WTC11 (cell line): Measurements from ENCODE around the gene KDM2A.

Experiments
- CTCF ChIP-seq: fragments of 200-600 bp; IDR thresholded peaks from 2 replicates; pipeline ENCODE4 v1.8.0; 2022; ENCODE audit warnings: antibody characterized with exemption
- ERG ChIP-seq: fragments of 250-450 bp; sonication (Bioruptor Pico); IDR thresholded peaks from 2 replicates; pipeline ENCODE4 v1.8.0; 2021; ENCODE audit warnings: mild to moderate bottlenecking
- RORB ChIP-seq: fragments of 250-450 bp; sonication (Bioruptor Pico); IDR thresholded peaks from 2 replicates; pipeline ENCODE4 v1.9.0; 2021; ENCODE audit warnings: mild to moderate bottlenecking

- TF ChIP-seq CTCF = no peak
- no peak for TF ChIP-seq ERG (CRISPR knock-in tag)
- TF ChIP-seq RORB (CRISPR knock-in tag) = no peak
Observed at GRCh38 chr11:67261946-67262681, 143.1 kb downstream of the KDM2A start.
